ENCODE data around the gene LTB.

DNA sequence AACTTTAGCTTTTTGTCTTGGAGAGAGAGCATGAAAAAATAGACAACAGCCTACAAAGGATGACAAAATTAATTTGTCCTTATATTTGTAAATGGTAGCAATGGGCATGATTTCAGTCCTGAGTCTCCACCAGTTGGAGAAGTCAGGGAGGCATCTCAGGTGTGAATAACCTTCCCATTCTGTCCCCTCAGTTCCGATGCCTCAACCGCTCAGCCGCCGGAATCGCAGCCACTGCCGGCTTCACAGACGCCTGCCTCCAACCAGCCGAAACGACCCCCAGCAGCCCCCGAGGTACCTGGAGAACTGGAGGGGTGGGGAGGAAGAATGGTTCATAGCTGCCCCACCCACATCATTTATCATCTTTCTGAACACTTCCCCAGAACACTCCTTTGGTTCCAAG lies 41.8 kb upstream of the LTB start:
- no peak for TF ChIP-seq KLF1 (tag by site-specific recombination; IDR thresholded peaks at IDR 0.05)
- TF ChIP-seq, protein P1, sequence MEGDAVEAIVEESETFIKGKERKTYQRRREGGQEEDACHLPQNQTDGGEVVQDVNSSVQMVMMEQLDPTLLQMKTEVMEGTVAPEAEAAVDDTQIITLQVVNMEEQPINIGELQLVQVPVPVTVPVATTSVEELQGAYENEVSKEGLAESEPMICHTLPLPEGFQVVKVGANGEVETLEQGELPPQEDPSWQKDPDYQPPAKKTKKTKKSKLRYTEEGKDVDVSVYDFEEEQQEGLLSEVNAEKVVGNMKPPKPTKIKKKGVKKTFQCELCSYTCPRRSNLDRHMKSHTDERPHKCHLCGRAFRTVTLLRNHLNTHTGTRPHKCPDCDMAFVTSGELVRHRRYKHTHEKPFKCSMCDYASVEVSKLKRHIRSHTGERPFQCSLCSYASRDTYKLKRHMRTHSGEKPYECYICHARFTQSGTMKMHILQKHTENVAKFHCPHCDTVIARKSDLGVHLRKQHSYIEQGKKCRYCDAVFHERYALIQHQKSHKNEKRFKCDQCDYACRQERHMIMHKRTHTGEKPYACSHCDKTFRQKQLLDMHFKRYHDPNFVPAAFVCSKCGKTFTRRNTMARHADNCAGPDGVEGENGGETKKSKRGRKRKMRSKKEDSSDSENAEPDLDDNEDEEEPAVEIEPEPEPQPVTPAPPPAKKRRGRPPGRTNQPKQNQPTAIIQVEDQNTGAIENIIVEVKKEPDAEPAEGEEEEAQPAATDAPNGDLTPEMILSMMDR (tag by site-specific recombination; IDR thresholded peaks at IDR 0.05) = no peak
- TF ChIP-seq ZNF211 (tag by site-specific recombination; IDR thresholded peaks at IDR 0.05; ENCODE audit: low read depth) = no peak
- TF ChIP-seq ZBTB7A (tag by site-specific recombination; IDR thresholded peaks at IDR 0.05; ENCODE audit: low read depth) = no peak
- TF ChIP-seq, protein P2, sequence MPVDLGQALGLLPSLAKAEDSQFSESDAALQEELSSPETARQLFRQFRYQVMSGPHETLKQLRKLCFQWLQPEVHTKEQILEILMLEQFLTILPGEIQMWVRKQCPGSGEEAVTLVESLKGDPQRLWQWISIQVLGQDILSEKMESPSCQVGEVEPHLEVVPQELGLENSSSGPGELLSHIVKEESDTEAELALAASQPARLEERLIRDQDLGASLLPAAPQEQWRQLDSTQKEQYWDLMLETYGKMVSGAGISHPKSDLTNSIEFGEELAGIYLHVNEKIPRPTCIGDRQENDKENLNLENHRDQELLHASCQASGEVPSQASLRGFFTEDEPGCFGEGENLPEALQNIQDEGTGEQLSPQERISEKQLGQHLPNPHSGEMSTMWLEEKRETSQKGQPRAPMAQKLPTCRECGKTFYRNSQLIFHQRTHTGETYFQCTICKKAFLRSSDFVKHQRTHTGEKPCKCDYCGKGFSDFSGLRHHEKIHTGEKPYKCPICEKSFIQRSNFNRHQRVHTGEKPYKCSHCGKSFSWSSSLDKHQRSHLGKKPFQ (tag by site-specific recombination; IDR thresholded peaks at IDR 0.05) = no peak

Data from HEK293 (cell line).